GM23338 (cell line): ENCODE measurements around the gene MYO7B. TPM values are rescaled to one million over a fixed set of nuclear protein-coding genes. Genes with fewer than 3 reads are reported as not detected.

Experiments used
- ATAC-seq: fragments of 200-7000 bp; cut with Tn5 transposase; 3 replicates; pipeline ENCODE4 v1.9.1; 2020
- DNase-seq: peaks from one replicate; pipeline ENCODE4 v3.0.0-alpha.2; 2015; ENCODE audit warnings: low spot score
- H2AFZ ChIP-seq: fragments of 200-600 bp; sonication (generic); 2 replicates; pipeline ENCODE4 v1.8.0; 2016; ENCODE audit warnings: antibody characterized with exemption, mild to moderate bottlenecking, moderate library complexity
- H3F3A ChIP-seq: fragments of 200-600 bp; sonication (generic); replicated peaks from 2 replicates; pipeline ENCODE4 v1.8.0; 2017; ENCODE audit warnings: antibody characterized with exemption, mixed run types, low read depth
- H3K27ac ChIP-seq: fragments of 200-600 bp; sonication (generic); 2 replicates; pipeline ENCODE4 v1.6.1; 2016; ENCODE audit warnings: low read depth
- H3K27me3 ChIP-seq: fragments of 200-600 bp; sonication (generic); 2 replicates; pipeline ENCODE4 v1.8.0; 2016; ENCODE audit warnings: mild to moderate bottlenecking, mixed run types, moderate library complexity; ENCODE audit not compliant: insufficient read depth
- H3K36me3 ChIP-seq: fragments of 200-600 bp; sonication (generic); 2 replicates; pipeline ENCODE4 v1.8.0; 2016; ENCODE audit warnings: mild to moderate bottlenecking; ENCODE audit not compliant: insufficient read depth
- H3K4me1 ChIP-seq: fragments of 200-600 bp; sonication (generic); 2 replicates; pipeline ENCODE4 v1.8.0; 2016; ENCODE audit warnings: mild to moderate bottlenecking, moderate library complexity; ENCODE audit not compliant: insufficient read depth
- H3K4me2 ChIP-seq: fragments of 200-600 bp; sonication (generic); 2 replicates; pipeline ENCODE4 v1.7.1; 2017; ENCODE audit warnings: mixed run types
- H3K4me3 ChIP-seq: fragments of 200-600 bp; sonication (generic); 2 replicates; pipeline ENCODE4 v1.6.1; 2016; ENCODE audit warnings: mixed run types
- H3K79me2 ChIP-seq: fragments of 200-600 bp; sonication (generic); replicated peaks from 2 replicates; pipeline ENCODE4 v1.8.0; 2017; ENCODE audit warnings: mild to moderate bottlenecking; ENCODE audit not compliant: insufficient read depth
- H3K9me2 ChIP-seq: fragments of 200-600 bp; sonication (generic); 2 replicates; pipeline ENCODE4 v1.8.0; 2017; ENCODE audit not compliant: insufficient read depth
- H4K20me1 ChIP-seq: fragments of 200-600 bp; sonication (generic); replicated peaks from 2 replicates; pipeline ENCODE4 v1.8.0; 2017; ENCODE audit warnings: mild to moderate bottlenecking; ENCODE audit not compliant: insufficient read depth
- H3K27ac Mint-ChIP-seq: 2 replicates; pipeline ENCODE4 v1.8.0; 2020; ENCODE audit warnings: inconsistent platforms, mild to moderate bottlenecking, moderate library complexity, mixed read lengths
- H3K27me3 Mint-ChIP-seq: 3 replicates; pipeline ENCODE4 v1.8.0; 2022; ENCODE audit warnings: low read depth, mild to moderate bottlenecking, moderate library complexity, mixed read lengths, inconsistent platforms; ENCODE audit not compliant: insufficient read depth, poor library complexity
- H3K36me3 Mint-ChIP-seq: 3 replicates; pipeline ENCODE4 v1.8.0; 2021; ENCODE audit warnings: low read depth, mild to moderate bottlenecking, inconsistent platforms, moderate library complexity, mixed read lengths
- H3K4me1 Mint-ChIP-seq: 3 replicates; pipeline ENCODE4 v1.8.0; 2020; ENCODE audit warnings: mild to moderate bottlenecking, inconsistent platforms, mixed read lengths
- H3K4me3 Mint-ChIP-seq: 3 replicates; pipeline ENCODE4 v1.8.0; 2021; ENCODE audit warnings: moderate library complexity, mild to moderate bottlenecking, inconsistent platforms, mixed read lengths
- H3K9me3 Mint-ChIP-seq: 3 replicates; pipeline ENCODE4 v1.8.0; 2020; ENCODE audit warnings: moderate library complexity, mild to moderate bottlenecking, inconsistent platforms, mixed read lengths
- CREB1 ChIP-seq: fragments of 250-450 bp; sonication (Bioruptor Pico); IDR thresholded peaks from 2 replicates; pipeline ENCODE4 v1.5.0; 2020; ENCODE audit warnings: low read depth, mild to moderate bottlenecking, moderate library complexity
- CTCF ChIP-seq, 2 experiments: fragments of 200-600 bp in 1 of 2; sonication (generic) in 1 of 2; conservative IDR thresholded peaks; 2 replicates each; pipeline versions ENCODE4 v1.5.1 to v1.6.1; 2016 to 2017; ENCODE audit warnings: antibody characterized with exemption in 2 of 2, low read depth in 2 of 2, mild to moderate bottlenecking in 2 of 2, moderate library complexity in 1 of 2
- ETS1 ChIP-seq: IDR thresholded peaks from 2 replicates; pipeline ENCODE4 v1.6.1; 2016; ENCODE audit warnings: antibody characterized with exemption
- EZH2 ChIP-seq: fragments of 200-600 bp; sonication (generic); IDR thresholded peaks from one replicate; pipeline ENCODE4 v1.8.0; 2017; ENCODE audit warnings: antibody characterized with exemption, mild to moderate bottlenecking, low read depth; ENCODE audit not compliant: unreplicated experiment
- EZH2phosphoT487 ChIP-seq: fragments of 200-600 bp; sonication (generic); IDR thresholded peaks from one replicate; pipeline ENCODE4 v1.8.1; 2018; ENCODE audit warnings: antibody characterized with exemption; ENCODE audit not compliant: unreplicated experiment
- JUNB ChIP-seq: IDR thresholded peaks from one replicate; pipeline ENCODE4 v1.6.1; 2016; ENCODE audit warnings: antibody characterized with exemption; ENCODE audit not compliant: unreplicated experiment
- NANOG ChIP-seq: IDR thresholded peaks from 2 replicates; pipeline ENCODE4 v1.6.1; 2016; ENCODE audit warnings: antibody characterized with exemption, borderline replicate concordance
- POLR2AphosphoS5 ChIP-seq: IDR thresholded peaks from 2 replicates; pipeline ENCODE4 v1.6.1; 2016; ENCODE audit warnings: antibody characterized with exemption, low read depth
- REST ChIP-seq: IDR thresholded peaks from one replicate; pipeline ENCODE4 v1.6.1; 2018; ENCODE audit warnings: antibody characterized with exemption; ENCODE audit not compliant: unreplicated experiment
- STAT1 ChIP-seq: IDR thresholded peaks from one replicate; pipeline ENCODE4 v1.6.1; 2016; ENCODE audit warnings: antibody characterized with exemption; ENCODE audit not compliant: unreplicated experiment
- ZNF114 ChIP-seq: fragments of 250-450 bp; sonication (Bioruptor Pico); IDR thresholded peaks from 2 replicates; pipeline ENCODE4 v1.5.0; 2020; ENCODE audit warnings: mild to moderate bottlenecking, moderate library complexity
- ZNF331 ChIP-seq: fragments of 250-450 bp; sonication (Bioruptor Pico); IDR thresholded peaks from 2 replicates; pipeline ENCODE4 v1.5.0; 2020; ENCODE audit warnings: low read depth, mild to moderate bottlenecking, moderate library complexity
- ZNF462 ChIP-seq: fragments of 250-450 bp; sonication (Bioruptor Pico); IDR thresholded peaks from 2 replicates; pipeline ENCODE4 v1.5.0; 2020; ENCODE audit warnings: mild to moderate bottlenecking, moderate library complexity
- polyA plus RNA-seq: library from polyadenylated mRNA; unstranded; fragments of >200 nt; fragmentation: Nextera tagmentation; extraction: Ambion mirVana; gene quantifications from 2 replicates; pipeline ENCODE4 v1.2.1, GENCODE V29; 2016
- total RNA-seq: library from RNA; depleted of rRNA; stranded (reverse); fragments of >200 nt; shearing (Covaris generic); gene quantifications from 2 replicates; pipeline ENCODE4 v1.2.3, GENCODE V29; 2014

MYO7B gene
- total and polyA plus RNA-seq, 2 experiments from 2014 or later = not detected

- no peaks in the 10 kb centered on the region for H4K20me1 ChIP-seq
- Mint-ChIP-seq H3K27ac (no peak overlapping the region), H3K36me3 (no peaks in the 10 kb centered on the region; the same call in 2 of the 3 replicates), H3K4me1 (peaks cover 4% of the 10 kb centered on the region; the same call in 2 of the 3 replicates), H3K9me3 (no peaks in the 10 kb centered on the region; the same call in 2 of the 3 replicates), H3K27me3 (peaks cover 27% of the 10 kb centered on the region), H3K4me3 (peak overlapping the region; percentile 67; the same call in 2 of the 3 replicates)
- peak overlapping the region; percentile 64; the same call in 1 of the 2 replicates for H3K4me3 ChIP-seq
- H3K9me2 ChIP-seq = no peaks in the 10 kb centered on the region
- ATAC-seq (no peak), DNase-seq (no peak)
- no peaks in the 10 kb centered on the region for H3K36me3 ChIP-seq
- H2AFZ ChIP-seq = peak overlapping the region; percentile 95
- no peaks in the 10 kb centered on the region for H3K4me1 ChIP-seq
- peak overlapping the region; percentile 83 for H3K4me2 ChIP-seq
- H3F3A ChIP-seq = no peaks in the 10 kb centered on the region
- TF ChIP-seq EZH2phosphoT487 = no peak
- no peak for TF ChIP-seq EZH2
- TF ChIP-seq ZNF462 (CRISPR knock-in tag) = no peak
- TF ChIP-seq ZNF114 (CRISPR knock-in tag) = no peak
- no peak for TF ChIP-seq POLR2AphosphoS5
- TF ChIP-seq CTCF (conservative IDR thresholded peaks at IDR 0.05; ENCODE audit: low read depth in 2 of 2) = no peak
- no peak for TF ChIP-seq JUNB
- TF ChIP-seq NANOG = no peak
- no peak for TF ChIP-seq ETS1
- no peak for TF ChIP-seq CREB1 (CRISPR knock-in tag)
- no peak for TF ChIP-seq ZNF331 (CRISPR knock-in tag)
- TF ChIP-seq REST = no peak
- TF ChIP-seq STAT1 = no peak
- H3K27me3 ChIP-seq = peaks cover 38% of the 10 kb centered on the region
- H3K79me2 ChIP-seq = no peaks in the 10 kb centered on the region
- H3K27ac ChIP-seq = no peak overlapping the region
Observed at GRCh38 chr2:127664895-127665225, 129.4 kb downstream of the MYO7B start.
